H54 (cell line): ENCODE results near the gene CRADD.

Experiments used
- DNase-seq: peaks from one replicate; pipeline ENCODE4 v3.0.0; 2011; ENCODE audit warnings: low spot score, mixed read lengths; ENCODE audit not compliant: insufficient read length
- FAIRE-seq: peaks from 3 replicates; lab custom pipeline; 2011; peaks lifted over from hg19 to GRCh38; lab: Jason Lieb, UNC
- POLR2A ChIP-seq: IDR thresholded peaks from 2 replicates; pipeline ENCODE4 v1.6.1; 2011; ENCODE audit warnings: low read depth, mild to moderate bottlenecking, low read length

Gene CRADD

DNA sequence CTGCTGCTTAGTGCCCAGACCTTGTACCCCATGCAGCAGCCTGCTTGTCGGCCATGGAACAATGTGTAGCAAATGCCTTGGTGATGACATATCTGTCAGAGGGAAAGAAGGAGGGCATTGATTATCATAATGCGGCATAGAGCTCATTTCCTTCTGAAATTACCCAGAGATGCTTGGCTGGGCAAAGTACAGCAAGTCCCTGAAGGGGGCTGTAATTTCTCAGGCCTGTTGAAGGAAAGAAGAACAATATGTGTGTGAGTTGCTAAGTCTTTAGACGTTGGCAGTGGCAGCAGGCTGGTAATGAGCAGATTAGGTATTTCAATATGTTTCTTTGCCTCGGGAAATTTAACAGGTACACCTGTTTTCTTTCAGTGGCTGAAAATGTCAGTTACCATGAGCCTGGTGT lies 128.6 kb downstream of the CRADD start:
- TF ChIP-seq POLR2A, result no peak
- FAIRE-seq (no peak), DNase-seq (no peak)

DNA sequence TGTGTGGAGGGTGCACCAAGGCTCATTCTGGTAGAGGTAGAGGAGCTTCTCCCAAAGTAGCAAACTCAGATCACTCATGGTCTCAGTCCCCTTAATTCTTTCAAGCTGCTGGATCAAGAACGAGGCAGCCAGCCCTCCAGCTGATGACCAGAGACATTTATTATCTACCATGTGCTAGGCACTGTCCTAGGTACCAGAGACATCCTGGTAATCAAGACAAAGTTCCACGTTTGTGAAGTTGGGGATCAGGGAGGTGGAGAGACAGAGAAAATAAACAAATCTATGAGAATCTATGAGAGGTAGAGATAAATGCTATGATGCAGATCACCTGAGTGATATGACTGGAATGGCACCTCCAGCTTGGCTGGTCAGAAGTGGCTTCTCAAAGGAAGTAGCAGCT lies 130.2 kb downstream of the CRADD start:
- no peak for TF ChIP-seq POLR2A
- FAIRE-seq (no peak), DNase-seq (no peak)

- no peak for TF ChIP-seq POLR2A
- DNase-seq (no peak), FAIRE-seq (no peak)
Observed at GRCh38 chr12:93808169-93808899, 131.2 kb downstream of the CRADD start.

GRCh38 chr12:93812626-93813025 lies 135.5 kb downstream of the CRADD start:
- TF ChIP-seq POLR2A, result no peak
- no peak for DNase-seq
- FAIRE-seq, result no peak

- FAIRE-seq (no peak), DNase-seq (no peak)
- no peak for TF ChIP-seq POLR2A
Observed at GRCh38 chr12:93813186-93813585, 136.0 kb downstream of the CRADD start.

GRCh38 chr12:93813972-93814821 lies 137.0 kb downstream of the CRADD start:
- no peak for FAIRE-seq
- DNase-seq, result no peak
- TF ChIP-seq POLR2A, result no peak

- TF ChIP-seq POLR2A, result no peak
- DNase-seq (no peak), FAIRE-seq (no peak)
Observed at GRCh38 chr12:93818488-93819049, 141.4 kb downstream of the CRADD start.

DNA sequence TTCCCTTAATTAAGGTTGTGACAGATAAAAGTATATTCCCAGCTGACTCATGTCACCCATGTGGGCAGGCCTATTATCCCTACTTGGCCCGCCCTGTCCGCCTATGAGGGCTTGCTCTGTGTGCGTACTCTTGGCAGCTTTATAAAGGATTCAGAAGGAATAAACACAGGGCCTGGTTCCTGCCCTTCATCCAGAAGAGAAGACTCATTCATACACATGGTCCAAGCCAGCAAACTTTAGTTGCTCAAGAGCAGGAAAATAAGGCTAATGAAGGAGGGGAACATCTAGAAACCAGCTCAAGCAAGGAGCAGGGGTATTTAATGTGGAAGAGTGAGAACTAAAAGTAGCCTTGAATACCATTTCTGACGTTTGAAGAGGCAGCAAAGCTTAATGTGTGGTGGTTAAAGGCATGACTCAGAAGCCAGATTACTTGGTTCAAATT lies 141.9 kb downstream of the CRADD start:
- no peak for TF ChIP-seq POLR2A
- FAIRE-seq, result no peak
- no peak for DNase-seq

DNA sequence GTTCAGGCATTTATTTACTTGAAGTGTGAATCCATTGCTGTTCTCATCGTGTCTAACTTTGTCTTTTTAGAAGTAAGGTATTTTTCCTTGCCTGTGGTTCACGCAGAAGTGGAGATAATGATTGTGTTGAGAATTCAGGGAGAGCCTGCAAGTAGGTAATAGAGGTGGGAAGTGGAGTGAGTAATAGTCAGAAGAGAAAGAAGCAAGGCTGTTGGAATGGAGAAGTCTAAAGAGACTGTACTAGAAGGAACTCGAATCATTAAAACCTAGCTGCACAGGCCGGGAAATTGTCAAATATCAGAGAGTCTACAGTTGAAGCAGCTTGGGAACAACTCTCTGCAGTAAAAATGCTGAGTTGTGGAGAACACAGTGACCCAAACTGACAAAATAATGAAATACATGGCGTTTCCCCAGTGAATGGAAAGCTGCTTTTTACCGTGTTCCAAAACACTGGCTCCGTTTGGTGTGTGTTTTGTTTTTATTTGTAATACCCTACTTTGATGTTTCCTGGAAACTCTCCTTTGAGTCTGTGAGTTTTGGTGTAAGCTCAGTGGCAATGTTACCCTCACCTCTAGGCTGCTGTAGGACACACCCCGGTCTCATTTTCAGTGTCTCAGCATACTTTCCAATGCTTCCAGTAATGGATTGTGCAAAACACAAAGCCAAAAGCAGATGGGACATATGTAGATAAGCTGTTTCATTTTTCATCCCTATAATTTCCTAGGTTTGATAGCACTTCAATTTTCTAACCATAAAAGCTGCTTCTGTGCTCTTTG lies 146.6 kb downstream of the CRADD start:
- FAIRE-seq, result no peak
- no peak for TF ChIP-seq POLR2A
- DNase-seq, result no peak

DNA sequence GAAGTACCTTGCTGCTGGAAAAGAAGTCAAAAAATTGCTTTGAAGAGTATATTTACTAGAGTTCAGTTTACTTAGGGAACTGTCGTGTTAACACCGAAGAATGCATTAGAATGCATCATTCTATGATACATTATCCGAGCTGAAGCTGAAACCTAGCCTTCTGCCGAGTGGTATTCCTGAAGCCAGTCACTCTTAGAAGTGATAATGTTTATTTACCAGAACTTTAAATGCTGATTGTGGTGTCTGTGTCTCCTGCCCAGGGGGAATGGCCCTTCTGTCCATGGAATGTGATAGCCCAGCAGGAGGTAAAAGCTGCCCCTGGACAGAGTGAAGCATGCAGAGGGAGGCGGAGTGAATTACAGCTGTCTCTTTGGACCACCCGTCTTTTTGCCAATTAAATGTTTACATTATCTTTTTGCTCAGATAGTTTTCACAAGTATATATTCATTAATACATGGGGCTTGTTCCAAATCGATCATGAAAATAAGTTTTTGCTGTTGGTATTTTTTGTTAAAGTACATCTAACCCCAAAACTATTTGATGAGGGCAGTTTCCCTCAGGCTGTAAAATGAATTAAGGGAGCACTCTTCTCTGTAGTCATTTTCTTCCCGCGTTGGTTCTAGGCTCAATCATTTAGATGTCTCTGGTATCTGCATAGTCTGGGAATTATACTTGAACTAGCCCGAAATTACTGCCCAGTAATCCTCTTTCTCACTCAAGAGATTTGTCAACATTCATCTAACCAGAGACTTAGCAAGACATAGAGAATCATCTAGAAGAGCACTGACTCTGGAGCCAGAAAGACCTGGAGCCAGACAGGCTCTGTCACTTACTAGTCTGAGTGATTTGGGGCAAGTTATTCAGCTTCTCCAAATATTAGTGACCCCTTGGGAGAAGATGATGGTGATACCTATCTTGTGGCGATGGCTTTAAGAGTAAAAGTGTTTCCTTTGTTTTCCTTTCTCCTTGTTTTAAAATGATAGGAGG lies 147.6 kb downstream of the CRADD start:
- DNase-seq (no peak), FAIRE-seq (no peak)

DNA sequence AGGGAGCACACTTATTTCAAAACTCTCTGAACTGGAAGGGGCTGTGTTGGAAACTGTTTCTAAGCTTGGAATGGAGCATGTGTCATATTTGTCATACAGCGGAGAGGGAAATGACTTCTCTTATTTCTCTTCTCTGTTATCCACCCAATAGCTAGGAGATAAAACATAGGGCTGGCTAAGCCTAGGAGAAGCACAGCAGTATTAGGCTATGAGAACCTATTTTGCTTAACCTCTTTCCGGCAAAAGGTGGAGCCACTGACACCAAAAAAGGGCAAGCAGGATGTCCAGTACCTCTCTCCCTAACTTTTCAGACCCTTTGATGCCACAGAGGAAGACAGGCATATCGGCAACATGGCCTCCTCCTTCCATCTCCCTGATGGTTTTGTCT lies 148.3 kb downstream of the CRADD start:
- FAIRE-seq (no peak), DNase-seq (no peak)
- TF ChIP-seq POLR2A, result no peak

More for the DNA sequence above, 147.6 kb downstream of the CRADD start:
- no peak for TF ChIP-seq POLR2A

GRCh38 chr12:93825931-93826555 lies 148.9 kb downstream of the CRADD start:
- DNase-seq (no peak), FAIRE-seq (no peak)
- TF ChIP-seq POLR2A, result no peak
